HEK293 (cell line): Measurements from ENCODE around the gene HOXB13.

Experiments
- BCL11A ChIP-seq: fragments of 450-650 bp; formaldehyde crosslinking; IDR thresholded peaks from 2 replicates; pipeline ENCODE4 v1.5.1; 2016; ENCODE audit warnings: low read depth, missing biosample characterization, missing genetic modification characterization
- CTCF ChIP-seq: fragments of 450-650 bp; formaldehyde crosslinking; IDR thresholded peaks from 2 replicates; pipeline ENCODE4 v1.5.1; 2016; ENCODE audit warnings: missing biosample characterization, missing genetic modification characterization
- HOXA7 ChIP-seq: sonication (generic); formaldehyde crosslinking; IDR thresholded peaks from 2 replicates; pipeline ENCODE4 v1.8.1; 2022; ENCODE audit warnings: missing genetic modification reagents, borderline replicate concordance
- KLF16 ChIP-seq: fragments of 450-650 bp; formaldehyde crosslinking; IDR thresholded peaks from 2 replicates; pipeline ENCODE4 v1.5.1; 2017; ENCODE audit warnings: missing biosample characterization, missing genetic modification characterization
- ZBTB21 ChIP-seq: fragments of 450-650 bp; formaldehyde crosslinking; IDR thresholded peaks from 2 replicates; pipeline ENCODE4 v1.5.1; 2017; ENCODE audit warnings: missing biosample characterization, missing genetic modification characterization
- ZNF16 ChIP-seq: fragments of 450-650 bp; formaldehyde crosslinking; IDR thresholded peaks from 2 replicates; pipeline ENCODE4 v1.5.1; 2016; ENCODE audit warnings: low read depth, missing biosample characterization, missing genetic modification characterization
- ZNF174 ChIP-seq: fragments of 450-650 bp; formaldehyde crosslinking; IDR thresholded peaks from 2 replicates; pipeline ENCODE4 v1.5.0; 2017; ENCODE audit warnings: missing biosample characterization, mild to moderate bottlenecking, missing genetic modification characterization
- ZNF274 ChIP-seq, 2 experiments: fragments of 200-500 bp in 1 of 2; fragments of 450-650 bp in 1 of 2; sonication (Bioruptor generic) in 1 of 2; formaldehyde crosslinking in 1 of 2; IDR thresholded peaks; 2 replicates each; pipeline versions ENCODE4 v1.5.1 to v1.6.1; 2014 to 2016; ENCODE audit warnings: borderline replicate concordance in 1 of 2, inconsistent platforms in 1 of 2, low read length in 1 of 2, missing biosample characterization in 1 of 2, missing genetic modification characterization in 1 of 2
- ZNF350 ChIP-seq: fragments of 450-650 bp; formaldehyde crosslinking; IDR thresholded peaks from 2 replicates; pipeline ENCODE4 v1.5.0; 2017; ENCODE audit warnings: missing biosample characterization, mild to moderate bottlenecking, missing genetic modification characterization
- ZNF416 ChIP-seq: fragments of 450-650 bp; formaldehyde crosslinking; IDR thresholded peaks from 2 replicates; pipeline ENCODE4 v1.5.1; 2016; ENCODE audit warnings: missing biosample characterization, missing genetic modification characterization
- TF ChIP-seq, protein P1 (sequence below): fragments of 450-650 bp; formaldehyde crosslinking; IDR thresholded peaks from 2 replicates; pipeline ENCODE4 v1.5.1; 2016; ENCODE audit warnings: missing biosample characterization, missing genetic modification characterization, low read depth

- TF ChIP-seq CTCF: no peak
- TF ChIP-seq KLF16: no peak
- no peak for TF ChIP-seq ZNF350 (tag by site-specific recombination)
- TF ChIP-seq BCL11A (tag by site-specific recombination): no peak
- TF ChIP-seq HOXA7 (CRISPR knock-in tag): no peak
- TF ChIP-seq ZNF174 (tag by site-specific recombination): no peak
- no peak for TF ChIP-seq ZNF274 (IDR thresholded peaks at IDR 0.05; ENCODE audit: low read length)
- no peak for TF ChIP-seq ZNF274 (tag by site-specific recombination; IDR thresholded peaks at IDR 0.05; ENCODE audit: borderline replicate concordance)
- TF ChIP-seq ZNF16: no peak
- no peak for TF ChIP-seq ZNF416
- TF ChIP-seq, protein P1, sequence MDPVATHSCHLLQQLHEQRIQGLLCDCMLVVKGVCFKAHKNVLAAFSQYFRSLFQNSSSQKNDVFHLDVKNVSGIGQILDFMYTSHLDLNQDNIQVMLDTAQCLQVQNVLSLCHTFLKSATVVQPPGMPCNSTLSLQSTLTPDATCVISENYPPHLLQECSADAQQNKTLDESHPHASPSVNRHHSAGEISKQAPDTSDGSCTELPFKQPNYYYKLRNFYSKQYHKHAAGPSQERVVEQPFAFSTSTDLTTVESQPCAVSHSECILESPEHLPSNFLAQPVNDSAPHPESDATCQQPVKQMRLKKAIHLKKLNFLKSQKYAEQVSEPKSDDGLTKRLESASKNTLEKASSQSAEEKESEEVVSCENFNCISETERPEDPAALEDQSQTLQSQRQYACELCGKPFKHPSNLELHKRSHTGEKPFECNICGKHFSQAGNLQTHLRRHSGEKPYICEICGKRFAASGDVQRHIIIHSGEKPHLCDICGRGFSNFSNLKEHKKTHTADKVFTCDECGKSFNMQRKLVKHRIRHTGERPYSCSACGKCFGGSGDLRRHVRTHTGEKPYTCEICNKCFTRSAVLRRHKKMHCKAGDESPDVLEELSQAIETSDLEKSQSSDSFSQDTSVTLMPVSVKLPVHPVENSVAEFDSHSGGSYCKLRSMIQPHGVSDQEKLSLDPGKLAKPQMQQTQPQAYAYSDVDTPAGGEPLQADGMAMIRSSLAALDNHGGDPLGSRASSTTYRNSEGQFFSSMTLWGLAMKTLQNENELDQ: no peak
- no peak for TF ChIP-seq ZBTB21 (tag by site-specific recombination)
Observed at GRCh38 chr17:48727415-48728175, 955 bp downstream of the HOXB13 start.
